Mesothelial cell of epicardium (in vitro differentiated cells): ENCODE data around the gene IVD. TPM values are rescaled to one million over a fixed set of nuclear protein-coding genes. Genes with fewer than 3 reads are reported as not detected.

Experiments used
- DNase-seq, 2 experiments: peaks; one replicate each; pipeline ENCODE4 v3.0.0; 2021; ENCODE audit warnings: low spot score in 2 of 2; ENCODE audit not compliant: unreplicated experiment in 2 of 2
- H3K27ac Mint-ChIP-seq: 2 replicates; pipeline ENCODE4 v1.8.0; 2021; ENCODE audit warnings: mixed read lengths
- H3K27me3 Mint-ChIP-seq: 2 replicates; pipeline ENCODE4 v1.8.0; 2021; ENCODE audit warnings: low read depth, mixed read lengths
- H3K36me3 Mint-ChIP-seq: 2 replicates; pipeline ENCODE4 v1.8.0; 2021; ENCODE audit warnings: mixed read lengths
- H3K4me1 Mint-ChIP-seq: 2 replicates; pipeline ENCODE4 v1.8.0; 2021; ENCODE audit warnings: mixed read lengths
- H3K4me3 Mint-ChIP-seq: 2 replicates; pipeline ENCODE4 v1.8.0; 2021; ENCODE audit warnings: mild to moderate bottlenecking, moderate library complexity, mixed read lengths
- H3K9me3 Mint-ChIP-seq: 2 replicates; pipeline ENCODE4 v1.8.0; 2021; ENCODE audit warnings: mixed read lengths
- CTCF ChIP-seq: fragments of 200-600 bp; sonication (generic); IDR thresholded peaks from one replicate; pipeline ENCODE4 v1.5.0; 2021; ENCODE audit warnings: antibody characterized with exemption; ENCODE audit not compliant: unreplicated experiment
- total RNA-seq: library from RNA; stranded (reverse); gene quantifications from 3 replicates; pipeline ENCODE4 v1.2.1, GENCODE V29; 2021

Gene IVD
- total RNA-seq, 1 donor from 2014 or later, result 117 TPM

- H3K27me3 Mint-ChIP-seq, result peaks cover 35% of the 10 kb centered on the region
- H3K36me3 Mint-ChIP-seq, result no peaks in the 10 kb centered on the region
- H3K27ac Mint-ChIP-seq, result no peak overlapping the region
- DNase-seq, result no peak
- peak overlapping the region; percentile 80 for H3K4me3 Mint-ChIP-seq
- H3K9me3 Mint-ChIP-seq, result no peaks in the 10 kb centered on the region
- TF ChIP-seq CTCF, result no peak
- peaks cover 49% of the 10 kb centered on the region for H3K4me1 Mint-ChIP-seq
These were observed 37.7 kb downstream of the IVD start for GRCh38 chr15:40443255-40443654.

- Mint-ChIP-seq H3K9me3 (no peaks in the 10 kb centered on the region), H3K36me3 (no peaks in the 10 kb centered on the region), H3K4me1 (peaks cover 43% of the 10 kb centered on the region), H3K4me3 (peak overlapping the region; percentile 22), H3K27me3 (peaks cover 29% of the 10 kb centered on the region), H3K27ac (no peak overlapping the region)
- DNase-seq, result no peak
- no peak for TF ChIP-seq CTCF
These were observed 38.3 kb downstream of the IVD start for GRCh38 chr15:40443846-40444245.

- no peak for TF ChIP-seq CTCF
- no peaks in the 10 kb centered on the region for H3K36me3 Mint-ChIP-seq
These were observed 39.1 kb downstream of the IVD start for GRCh38 chr15:40444736-40445135.

GRCh38 chr15:40445421-40445922 is 39.9 kb downstream of the IVD start:
- no peak overlapping the region for H3K4me3 Mint-ChIP-seq
- no peaks in the 10 kb centered on the region for H3K36me3 Mint-ChIP-seq
- H3K27ac Mint-ChIP-seq, result peak overlapping the region; percentile 79
- no peak for DNase-seq
- peaks cover 14% of the 10 kb centered on the region for H3K27me3 Mint-ChIP-seq
- TF ChIP-seq CTCF, result no peak
- peaks cover 30% of the 10 kb centered on the region for H3K4me1 Mint-ChIP-seq
- H3K9me3 Mint-ChIP-seq, result no peaks in the 10 kb centered on the region

More at GRCh38 chr15:40444736-40445135, 39.1 kb downstream of the IVD start:
- DNase-seq, result no peak
- Mint-ChIP-seq H3K27ac (no peak overlapping the region), H3K4me3 (no peak overlapping the region), H3K9me3 (no peaks in the 10 kb centered on the region), H3K4me1 (peaks cover 35% of the 10 kb centered on the region), H3K27me3 (peaks cover 20% of the 10 kb centered on the region)

DNA sequence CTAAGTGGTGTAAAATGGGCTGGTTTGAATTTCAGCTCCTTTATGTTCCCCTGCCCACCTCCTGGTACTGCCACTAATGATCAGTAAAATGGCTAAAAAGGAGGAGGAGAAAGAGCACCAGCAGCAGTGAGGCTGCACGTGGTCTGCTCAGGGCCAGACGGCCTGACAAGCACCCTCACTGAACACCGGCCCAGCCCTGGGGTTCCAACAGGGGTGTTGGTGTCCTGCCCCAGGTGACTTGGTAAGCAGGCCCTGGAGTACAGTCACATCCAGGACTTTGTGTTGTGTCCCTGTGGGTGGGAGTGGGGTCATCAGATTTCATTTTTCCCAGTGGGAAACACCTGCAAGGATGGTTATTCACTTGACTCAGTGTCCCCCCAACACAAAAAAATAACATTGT is 40.5 kb downstream of the IVD start:
- DNase-seq, result no peak
- Mint-ChIP-seq H3K4me1 (peaks cover 30% of the 10 kb centered on the region), H3K9me3 (no peaks in the 10 kb centered on the region), H3K27me3 (peaks cover 14% of the 10 kb centered on the region), H3K27ac (no peak overlapping the region), H3K4me3 (no peak overlapping the region), H3K36me3 (no peaks in the 10 kb centered on the region)
- TF ChIP-seq CTCF, result no peak

- H3K4me1 Mint-ChIP-seq, result peaks cover 23% of the 10 kb centered on the region
These were observed 42.8 kb downstream of the IVD start for GRCh38 chr15:40448354-40448753.

More at GRCh38 chr15:40448354-40448753, 42.8 kb downstream of the IVD start:
- H3K4me3 Mint-ChIP-seq, result no peak overlapping the region
- H3K36me3 Mint-ChIP-seq, result no peaks in the 10 kb centered on the region
- H3K27me3 Mint-ChIP-seq, result peaks cover 7% of the 10 kb centered on the region
- DNase-seq, result no peak
- no peak overlapping the region for H3K27ac Mint-ChIP-seq
- TF ChIP-seq CTCF, result no peak
- H3K9me3 Mint-ChIP-seq, result no peaks in the 10 kb centered on the region
